Measurements from ENCODE around the gene TUBG2.

- TF ChIP-seq CTCF (IDR thresholded peaks at IDR 0.05) (no peak), EP300 (IDR thresholded peaks at IDR 0.05) (no peak), POLR2A (IDR thresholded peaks at IDR 0.05) (no peak)
These were observed 23.1 kb downstream of the TUBG2 start, which contains the start of gene CNTNAP1 for GRCh38 chr17:42681976-42682721.

Data from gastroesophageal sphincter (tissue), 3 donors.